WTC11 (cell line): ENCODE data around the gene BABAM2. TPM values are rescaled to one million over a fixed set of nuclear protein-coding genes. Genes with fewer than 3 reads are reported as not detected.

Experiments used
- ATAC-seq: fragments of 200-7000 bp; cut with Tn5 transposase; 2 replicates; pipeline ENCODE4 v1.10.0; 2021; ENCODE audit warnings: mild to moderate bottlenecking, moderate library complexity
- CTCF ChIA-PET: fragments of 300-600 bp; sonication (Branson Sonifier 250); formaldehyde crosslinking; loops from one replicate; lab custom pipeline; 2021; ENCODE audit warnings: antibody characterized with exemption; lab: Charles Lee
- POLR2A ChIA-PET: fragments of 350-600 bp; sonication (Branson Sonifier 250); formaldehyde crosslinking; loops from one replicate; lab custom pipeline; 2021; ENCODE audit warnings: antibody characterized with exemption; lab: Charles Lee
- DNase-seq: peaks from one replicate; pipeline ENCODE4 v3.0.0; 2021; ENCODE audit warnings: low spot score
- H3K27ac Mint-ChIP-seq: 2 replicates; pipeline ENCODE4 v1.8.0; 2021; ENCODE audit warnings: mixed read lengths
- H3K27me3 Mint-ChIP-seq: 2 replicates; pipeline ENCODE4 v1.8.0; 2021; ENCODE audit warnings: low read depth, mild to moderate bottlenecking, moderate library complexity, mixed read lengths
- H3K36me3 Mint-ChIP-seq: 2 replicates; pipeline ENCODE4 v1.8.0; 2021; ENCODE audit warnings: mixed read lengths
- H3K4me1 Mint-ChIP-seq: 2 replicates; pipeline ENCODE4 v1.8.0; 2022; ENCODE audit warnings: mixed read lengths
- H3K4me3 Mint-ChIP-seq: 2 replicates; pipeline ENCODE4 v1.8.0; 2021; ENCODE audit warnings: mild to moderate bottlenecking, moderate library complexity, mixed read lengths
- H3K9me3 Mint-ChIP-seq: 2 replicates; pipeline ENCODE4 v1.8.0; 2021; ENCODE audit warnings: mixed read lengths
- ATF6 ChIP-seq: sonication (generic); formaldehyde crosslinking; IDR thresholded peaks from 2 replicates; pipeline ENCODE4 v1.8.1; 2023; ENCODE audit warnings: mild to moderate bottlenecking, missing genetic modification reagents
- E2F4 ChIP-seq: sonication (generic); formaldehyde crosslinking; IDR thresholded peaks from 2 replicates; pipeline ENCODE4 v1.8.1; 2022; ENCODE audit warnings: low read depth, mild to moderate bottlenecking, moderate library complexity, missing genetic modification reagents, borderline replicate concordance
- FOXP4 ChIP-seq: sonication (generic); formaldehyde crosslinking; IDR thresholded peaks from 2 replicates; pipeline ENCODE4 v1.8.0; 2022; ENCODE audit warnings: mild to moderate bottlenecking, missing genetic modification reagents
- IRF1 ChIP-seq: sonication (generic); formaldehyde crosslinking; IDR thresholded peaks from 2 replicates; pipeline ENCODE4 v1.8.0; 2023; ENCODE audit warnings: missing genetic modification reagents
- NFATC4 ChIP-seq: fragments of 250-450 bp; sonication (Bioruptor Pico); IDR thresholded peaks from 2 replicates; pipeline ENCODE4 v1.9.0; 2021; ENCODE audit warnings: mild to moderate bottlenecking
- NFE2L1 ChIP-seq: sonication (generic); formaldehyde crosslinking; IDR thresholded peaks from 2 replicates; pipeline ENCODE4 v1.8.1; 2023; ENCODE audit warnings: missing genetic modification reagents
- NFYB ChIP-seq: sonication (generic); formaldehyde crosslinking; conservative IDR thresholded peaks from 2 replicates; pipeline ENCODE4 v1.8.0; 2022; ENCODE audit warnings: low read depth, missing genetic modification reagents
- PREB ChIP-seq: sonication (generic); formaldehyde crosslinking; IDR thresholded peaks from 2 replicates; pipeline ENCODE4 v1.8.1; 2022; ENCODE audit warnings: mild to moderate bottlenecking, missing genetic modification reagents, moderate library complexity, borderline replicate concordance
- RORB ChIP-seq: fragments of 250-450 bp; sonication (Bioruptor Pico); IDR thresholded peaks from 2 replicates; pipeline ENCODE4 v1.9.0; 2021; ENCODE audit warnings: mild to moderate bottlenecking
- SMAD4 ChIP-seq: sonication (generic); formaldehyde crosslinking; IDR thresholded peaks from 2 replicates; pipeline ENCODE4 v1.8.0; 2022; ENCODE audit warnings: mild to moderate bottlenecking, missing genetic modification reagents
- USF2 ChIP-seq: sonication (generic); formaldehyde crosslinking; IDR thresholded peaks from 2 replicates; pipeline ENCODE4 v1.8.1; 2023; ENCODE audit warnings: mild to moderate bottlenecking, missing genetic modification reagents, moderate library complexity
- ZNF396 ChIP-seq: fragments of 250-450 bp; sonication (Bioruptor Pico); IDR thresholded peaks from 2 replicates; pipeline ENCODE4 v1.8.0; 2021; ENCODE audit warnings: mild to moderate bottlenecking, moderate library complexity, borderline replicate concordance
- total RNA-seq: library from RNA; stranded (reverse); gene quantifications from 3 replicates; pipeline ENCODE4 v1.2.3, GENCODE V29; 2021
- TF ChIP-seq, protein P1 (sequence below): fragments of 250-450 bp; sonication (Bioruptor Pico); IDR thresholded peaks from 2 replicates; pipeline ENCODE4 v1.9.0; 2021; ENCODE audit warnings: mild to moderate bottlenecking
- TF ChIP-seq, protein P2 (sequence below): fragments of 250-450 bp; sonication (Bioruptor Pico); IDR thresholded peaks from 2 replicates; pipeline ENCODE4 v2.1.2; 2022; ENCODE audit warnings: mild to moderate bottlenecking, moderate library complexity
- TF ChIP-seq, protein P3 (sequence below): sonication (generic); formaldehyde crosslinking; IDR thresholded peaks from 2 replicates; pipeline ENCODE4 v1.8.1; 2023; ENCODE audit warnings: mild to moderate bottlenecking, missing genetic modification reagents, borderline replicate concordance

BABAM2 gene
- total RNA-seq, 1 experiment from 2014 or later, result 16.5 TPM

- no peak for ATAC-seq
- DNase-seq, result no peak
- CTCF ChIA-PET, result no interaction called here
- POLR2A ChIA-PET, result no interaction called here
- no peak overlapping the region for H3K4me3 Mint-ChIP-seq
- TF ChIP-seq SMAD4 (CRISPR knock-in tag) (no peak), E2F4 (CRISPR knock-in tag) (no peak), NFYB (CRISPR knock-in tag) (no peak), ZNF396 (CRISPR knock-in tag) (no peak), NFATC4 (CRISPR knock-in tag) (no peak), ATF6 (CRISPR knock-in tag) (no peak), USF2 (CRISPR knock-in tag) (no peak), PREB (no peak), NFE2L1 (CRISPR knock-in tag) (no peak), RORB (CRISPR knock-in tag) (no peak), FOXP4 (CRISPR knock-in tag) (no peak), IRF1 (no peak)
- TF ChIP-seq, protein P1, sequence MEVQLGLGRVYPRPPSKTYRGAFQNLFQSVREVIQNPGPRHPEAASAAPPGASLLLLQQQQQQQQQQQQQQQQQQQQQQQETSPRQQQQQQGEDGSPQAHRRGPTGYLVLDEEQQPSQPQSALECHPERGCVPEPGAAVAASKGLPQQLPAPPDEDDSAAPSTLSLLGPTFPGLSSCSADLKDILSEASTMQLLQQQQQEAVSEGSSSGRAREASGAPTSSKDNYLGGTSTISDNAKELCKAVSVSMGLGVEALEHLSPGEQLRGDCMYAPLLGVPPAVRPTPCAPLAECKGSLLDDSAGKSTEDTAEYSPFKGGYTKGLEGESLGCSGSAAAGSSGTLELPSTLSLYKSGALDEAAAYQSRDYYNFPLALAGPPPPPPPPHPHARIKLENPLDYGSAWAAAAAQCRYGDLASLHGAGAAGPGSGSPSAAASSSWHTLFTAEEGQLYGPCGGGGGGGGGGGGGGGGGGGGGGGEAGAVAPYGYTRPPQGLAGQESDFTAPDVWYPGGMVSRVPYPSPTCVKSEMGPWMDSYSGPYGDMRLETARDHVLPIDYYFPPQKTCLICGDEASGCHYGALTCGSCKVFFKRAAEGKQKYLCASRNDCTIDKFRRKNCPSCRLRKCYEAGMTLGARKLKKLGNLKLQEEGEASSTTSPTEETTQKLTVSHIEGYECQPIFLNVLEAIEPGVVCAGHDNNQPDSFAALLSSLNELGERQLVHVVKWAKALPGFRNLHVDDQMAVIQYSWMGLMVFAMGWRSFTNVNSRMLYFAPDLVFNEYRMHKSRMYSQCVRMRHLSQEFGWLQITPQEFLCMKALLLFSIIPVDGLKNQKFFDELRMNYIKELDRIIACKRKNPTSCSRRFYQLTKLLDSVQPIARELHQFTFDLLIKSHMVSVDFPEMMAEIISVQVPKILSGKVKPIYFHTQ (CRISPR knock-in tag), result no peak
- TF ChIP-seq, protein P2, sequence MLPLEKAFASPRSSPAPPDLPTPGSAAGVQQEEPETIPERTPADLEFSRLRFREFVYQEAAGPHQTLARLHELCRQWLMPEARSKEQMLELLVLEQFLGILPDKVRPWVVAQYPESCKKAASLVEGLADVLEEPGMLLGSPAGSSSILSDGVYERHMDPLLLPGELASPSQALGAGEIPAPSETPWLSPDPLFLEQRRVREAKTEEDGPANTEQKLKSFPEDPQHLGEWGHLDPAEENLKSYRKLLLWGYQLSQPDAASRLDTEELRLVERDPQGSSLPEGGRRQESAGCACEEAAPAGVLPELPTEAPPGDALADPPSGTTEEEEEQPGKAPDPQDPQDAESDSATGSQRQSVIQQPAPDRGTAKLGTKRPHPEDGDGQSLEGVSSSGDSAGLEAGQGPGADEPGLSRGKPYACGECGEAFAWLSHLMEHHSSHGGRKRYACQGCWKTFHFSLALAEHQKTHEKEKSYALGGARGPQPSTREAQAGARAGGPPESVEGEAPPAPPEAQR (CRISPR knock-in tag), result no peak
- TF ChIP-seq, protein P3, sequence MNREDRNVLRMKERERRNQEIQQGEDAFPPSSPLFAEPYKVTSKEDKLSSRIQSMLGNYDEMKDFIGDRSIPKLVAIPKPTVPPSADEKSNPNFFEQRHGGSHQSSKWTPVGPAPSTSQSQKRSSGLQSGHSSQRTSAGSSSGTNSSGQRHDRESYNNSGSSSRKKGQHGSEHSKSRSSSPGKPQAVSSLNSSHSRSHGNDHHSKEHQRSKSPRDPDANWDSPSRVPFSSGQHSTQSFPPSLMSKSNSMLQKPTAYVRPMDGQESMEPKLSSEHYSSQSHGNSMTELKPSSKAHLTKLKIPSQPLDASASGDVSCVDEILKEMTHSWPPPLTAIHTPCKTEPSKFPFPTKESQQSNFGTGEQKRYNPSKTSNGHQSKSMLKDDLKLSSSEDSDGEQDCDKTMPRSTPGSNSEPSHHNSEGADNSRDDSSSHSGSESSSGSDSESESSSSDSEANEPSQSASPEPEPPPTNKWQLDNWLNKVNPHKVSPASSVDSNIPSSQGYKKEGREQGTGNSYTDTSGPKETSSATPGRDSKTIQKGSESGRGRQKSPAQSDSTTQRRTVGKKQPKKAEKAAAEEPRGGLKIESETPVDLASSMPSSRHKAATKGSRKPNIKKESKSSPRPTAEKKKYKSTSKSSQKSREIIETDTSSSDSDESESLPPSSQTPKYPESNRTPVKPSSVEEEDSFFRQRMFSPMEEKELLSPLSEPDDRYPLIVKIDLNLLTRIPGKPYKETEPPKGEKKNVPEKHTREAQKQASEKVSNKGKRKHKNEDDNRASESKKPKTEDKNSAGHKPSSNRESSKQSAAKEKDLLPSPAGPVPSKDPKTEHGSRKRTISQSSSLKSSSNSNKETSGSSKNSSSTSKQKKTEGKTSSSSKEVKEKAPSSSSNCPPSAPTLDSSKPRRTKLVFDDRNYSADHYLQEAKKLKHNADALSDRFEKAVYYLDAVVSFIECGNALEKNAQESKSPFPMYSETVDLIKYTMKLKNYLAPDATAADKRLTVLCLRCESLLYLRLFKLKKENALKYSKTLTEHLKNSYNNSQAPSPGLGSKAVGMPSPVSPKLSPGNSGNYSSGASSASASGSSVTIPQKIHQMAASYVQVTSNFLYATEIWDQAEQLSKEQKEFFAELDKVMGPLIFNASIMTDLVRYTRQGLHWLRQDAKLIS, result no peak
- peaks cover 20% of the 10 kb centered on the region for H3K4me1 Mint-ChIP-seq
- H3K27me3 Mint-ChIP-seq, result no peaks in the 10 kb centered on the region
- no peaks in the 10 kb centered on the region for H3K9me3 Mint-ChIP-seq
- H3K36me3 Mint-ChIP-seq, result no peaks in the 10 kb centered on the region
- no peak overlapping the region for H3K27ac Mint-ChIP-seq
These were observed 453.6 kb downstream of the BABAM2 start for GRCh38 chr2:28343971-28344715.
